ENCODE results near the gene BMS1. TPM values are rescaled to one million over a fixed set of nuclear protein-coding genes. Genes with fewer than 3 reads are reported as not detected.

BMS1 gene
- polyA plus RNA-seq, 1 experiment = 2.7 TPM

GRCh38 chr10:42876476-42876875 is 93.9 kb downstream of the BMS1 start:
- no peak for TF ChIP-seq CTCF (IDR thresholded peaks at IDR 0.05; ENCODE audit: insufficient read depth, low read depth, low read length)
- ChIA-PET CTCF (interaction anchor here (3.0 kb wide), 1 partner anchor 11 kb away, joined by 11 read pairs; no protein-coding TSS in a partner anchor), POLR2A (no interaction called here)

GRCh38 chr10:42876945-42877344 is 94.3 kb downstream of the BMS1 start:
- DNase-seq (ENCODE audit: low read depth) = no peak
- Histone ChIP-seq H3K36me3 (ENCODE audit: control insufficient read depth, insufficient read depth, low read length) (no peaks in the 10 kb centered on the region), H3K4me3 (ENCODE audit: low read depth, low read length) (no peak overlapping the region), H3K27me3 (ENCODE audit: control insufficient read depth, insufficient read depth, low read length) (no peaks in the 10 kb centered on the region)
- ChIA-PET CTCF (interaction anchor here (3.0 kb wide), 1 partner anchor 12 kb away, joined by 11 read pairs; no protein-coding TSS in a partner anchor), POLR2A (no interaction called here)
- no peak for TF ChIP-seq CTCF (IDR thresholded peaks at IDR 0.05; ENCODE audit: insufficient read depth, low read depth, low read length)

More at GRCh38 chr10:42876476-42876875, 93.9 kb downstream of the BMS1 start:
- no peaks in the 10 kb centered on the region for H3K36me3 ChIP-seq (ENCODE audit: control insufficient read depth, insufficient read depth, low read length)
- no peaks in the 10 kb centered on the region for H3K27me3 ChIP-seq (ENCODE audit: control insufficient read depth, insufficient read depth, low read length)
- H3K4me3 ChIP-seq (ENCODE audit: low read depth, low read length) = no peak overlapping the region
- DNase-seq (ENCODE audit: low read depth) = no peak

- no peak for TF ChIP-seq CTCF (IDR thresholded peaks at IDR 0.05; ENCODE audit: insufficient read depth, low read depth, low read length)
- Histone ChIP-seq H3K36me3 (ENCODE audit: control insufficient read depth, insufficient read depth, low read length) (no peaks in the 10 kb centered on the region), H3K27me3 (ENCODE audit: control insufficient read depth, insufficient read depth, low read length) (no peaks in the 10 kb centered on the region), H3K4me3 (ENCODE audit: low read depth, low read length) (no peak overlapping the region)
- DNase-seq (ENCODE audit: low read depth) = no peak
- ChIA-PET POLR2A (no interaction called here), CTCF (interaction anchor here (0.9 to 3.0 kb wide), 2 partner anchors 12 to 202 kb away, joined by 3 to 11 read pairs; no protein-coding TSS in a partner anchor)
Measured at GRCh38 chr10:42877496-42878030, 95.0 kb downstream of the BMS1 start.

GRCh38 chr10:42878134-42878820 is 95.7 kb downstream of the BMS1 start:
- CTCF ChIA-PET = interaction anchor here (0.9 kb wide), 1 partner anchor 202 kb away, joined by 3 read pairs; no protein-coding TSS in a partner anchor
- TF ChIP-seq CTCF (IDR thresholded peaks at IDR 0.05; ENCODE audit: insufficient read depth, low read depth, low read length) = no peak
- Histone ChIP-seq H3K27me3 (ENCODE audit: control insufficient read depth, insufficient read depth, low read length) (no peaks in the 10 kb centered on the region), H3K4me3 (ENCODE audit: low read depth, low read length) (no peak overlapping the region), H3K36me3 (ENCODE audit: control insufficient read depth, insufficient read depth, low read length) (no peaks in the 10 kb centered on the region)
- POLR2A ChIA-PET = no interaction called here
- no peak for DNase-seq (ENCODE audit: low read depth)

- ChIA-PET CTCF (no interaction called here), POLR2A (no interaction called here)
- H3K36me3 ChIP-seq (ENCODE audit: control insufficient read depth, insufficient read depth, low read length) = no peaks in the 10 kb centered on the region
- no peaks in the 10 kb centered on the region for H3K27me3 ChIP-seq (ENCODE audit: control insufficient read depth, insufficient read depth, low read length)
- DNase-seq (ENCODE audit: low read depth) = no peak
- no peak overlapping the region for H3K4me3 ChIP-seq (ENCODE audit: low read depth, low read length)
- TF ChIP-seq CTCF (IDR thresholded peaks at IDR 0.05; ENCODE audit: insufficient read depth, low read depth, low read length) = no peak
Measured at GRCh38 chr10:42878821-42879195, 96.2 kb downstream of the BMS1 start.
